B cell (primary cell): ENCODE data around the gene PRDM4.

Experiments used
- EZH2 ChIP-seq: IDR thresholded peaks from 2 replicates; pipeline ENCODE4 v1.6.1; 2012; ENCODE audit warnings: borderline replicate concordance, low read depth, mild to moderate bottlenecking, moderate library complexity, low read length; ENCODE audit not compliant: insufficient read depth, poor library complexity, severe bottlenecking
- TF ChIP-seq, protein P1 (sequence below): fragments of 200-600 bp; IDR thresholded peaks from one replicate; pipeline ENCODE4 v1.8.0; 2022; ENCODE audit warnings: antibody characterized with exemption, mild to moderate bottlenecking

DNA sequence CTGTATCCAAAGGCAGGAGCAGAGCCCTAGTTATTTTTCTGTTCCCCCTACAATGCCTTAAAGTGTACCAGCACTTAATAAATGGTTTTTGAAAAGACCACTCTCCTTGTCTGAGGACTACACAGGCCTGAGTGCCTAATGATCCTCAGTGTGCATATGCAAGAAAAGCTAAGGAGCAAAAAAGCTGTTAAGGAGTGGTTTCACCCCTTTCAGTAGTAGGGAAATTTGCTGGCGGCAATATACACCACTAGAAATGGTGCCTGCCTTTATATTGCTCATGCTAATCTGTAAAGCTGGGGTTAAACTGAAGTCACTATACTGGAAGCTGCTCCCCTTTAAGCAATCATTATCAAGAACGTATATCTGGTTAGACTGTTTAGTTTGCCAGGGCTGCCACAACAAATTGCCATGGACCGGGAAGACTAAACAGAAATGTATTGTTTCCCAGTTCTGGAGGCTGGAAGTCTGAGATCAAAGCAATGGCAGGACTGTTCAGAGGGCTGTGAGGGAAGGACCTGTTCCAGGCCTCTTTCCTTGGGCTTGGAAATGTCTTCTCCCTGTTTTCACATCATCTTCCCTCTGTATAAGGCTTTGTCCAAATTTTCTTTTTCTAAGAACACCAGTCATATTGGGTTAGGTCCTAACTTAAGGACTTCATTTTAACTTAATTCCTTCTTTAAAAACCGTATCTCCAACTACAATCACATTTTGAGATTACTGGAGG is 30.2 kb downstream of the PRDM4 start:
- TF ChIP-seq, protein P1, sequence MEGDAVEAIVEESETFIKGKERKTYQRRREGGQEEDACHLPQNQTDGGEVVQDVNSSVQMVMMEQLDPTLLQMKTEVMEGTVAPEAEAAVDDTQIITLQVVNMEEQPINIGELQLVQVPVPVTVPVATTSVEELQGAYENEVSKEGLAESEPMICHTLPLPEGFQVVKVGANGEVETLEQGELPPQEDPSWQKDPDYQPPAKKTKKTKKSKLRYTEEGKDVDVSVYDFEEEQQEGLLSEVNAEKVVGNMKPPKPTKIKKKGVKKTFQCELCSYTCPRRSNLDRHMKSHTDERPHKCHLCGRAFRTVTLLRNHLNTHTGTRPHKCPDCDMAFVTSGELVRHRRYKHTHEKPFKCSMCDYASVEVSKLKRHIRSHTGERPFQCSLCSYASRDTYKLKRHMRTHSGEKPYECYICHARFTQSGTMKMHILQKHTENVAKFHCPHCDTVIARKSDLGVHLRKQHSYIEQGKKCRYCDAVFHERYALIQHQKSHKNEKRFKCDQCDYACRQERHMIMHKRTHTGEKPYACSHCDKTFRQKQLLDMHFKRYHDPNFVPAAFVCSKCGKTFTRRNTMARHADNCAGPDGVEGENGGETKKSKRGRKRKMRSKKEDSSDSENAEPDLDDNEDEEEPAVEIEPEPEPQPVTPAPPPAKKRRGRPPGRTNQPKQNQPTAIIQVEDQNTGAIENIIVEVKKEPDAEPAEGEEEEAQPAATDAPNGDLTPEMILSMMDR, result no peak
- TF ChIP-seq EZH2, result no peak
